CD4-positive, alpha-beta T cell treated with Interleukin-6 for 4 hours (primary cell): ENCODE results near the gene HNF4A.

ENCODE experiments used
- DNase-seq: peaks from one replicate; pipeline ENCODE4 v3.0.0-alpha.2; 2020; ENCODE audit warnings: mixed read lengths

The HNF4A gene

DNA sequence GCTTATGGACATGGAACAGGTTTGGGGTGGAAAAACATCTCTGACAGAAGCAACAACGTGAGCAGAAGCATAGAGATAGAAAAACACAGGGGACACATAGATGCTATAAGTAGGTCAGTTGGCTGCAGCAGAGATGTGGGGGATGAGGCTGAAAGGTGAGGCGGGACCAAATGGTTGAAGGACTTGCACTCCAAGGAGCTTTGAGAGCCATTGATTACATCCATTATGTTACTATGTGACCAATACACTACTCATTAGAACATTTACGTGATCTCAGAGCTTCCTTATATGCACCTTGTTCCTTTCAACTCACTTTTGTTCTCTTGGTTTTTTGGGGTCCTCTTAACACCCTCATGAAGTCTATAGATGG, 72.3 kb downstream of the HNF4A start:
- DNase-seq: no peak

DNA sequence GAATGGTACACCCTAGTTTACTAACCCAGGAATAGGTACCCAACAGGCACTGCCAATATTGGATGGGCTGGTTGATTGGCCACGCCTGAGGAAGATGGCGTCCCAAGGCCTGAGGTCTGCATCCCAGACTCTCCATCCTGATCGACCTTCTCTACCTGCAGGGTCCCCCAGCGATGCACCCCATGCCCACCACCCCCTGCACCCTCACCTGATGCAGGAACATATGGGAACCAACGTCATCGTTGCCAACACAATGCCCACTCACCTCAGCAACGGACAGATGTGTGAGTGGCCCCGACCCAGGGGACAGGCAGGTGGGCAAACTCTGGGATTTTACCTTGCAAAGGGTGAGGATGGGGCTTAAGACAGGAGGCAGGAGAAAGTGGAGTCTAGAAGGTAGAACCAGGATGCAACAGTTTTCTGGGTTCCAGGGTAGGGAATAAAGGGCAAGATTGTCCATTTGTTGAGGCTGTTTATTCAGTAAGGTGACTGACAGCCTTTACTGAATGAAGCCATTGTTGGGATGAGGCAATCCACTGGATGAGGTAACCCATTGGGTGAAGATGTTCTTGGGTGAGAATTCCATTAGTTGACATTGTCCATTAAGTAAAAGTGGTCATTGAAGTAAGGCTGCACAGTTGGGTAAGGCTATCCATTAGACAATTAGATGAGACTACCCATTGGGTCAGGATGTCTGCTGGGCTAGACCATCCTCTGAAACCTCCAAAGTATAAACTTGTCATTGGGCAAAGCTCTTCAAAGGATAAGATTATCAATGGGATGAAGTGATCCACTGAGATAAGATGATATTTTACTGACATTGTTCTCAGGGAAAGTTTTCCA, 72.9 kb downstream of the HNF4A start:
- no peak for DNase-seq

DNA sequence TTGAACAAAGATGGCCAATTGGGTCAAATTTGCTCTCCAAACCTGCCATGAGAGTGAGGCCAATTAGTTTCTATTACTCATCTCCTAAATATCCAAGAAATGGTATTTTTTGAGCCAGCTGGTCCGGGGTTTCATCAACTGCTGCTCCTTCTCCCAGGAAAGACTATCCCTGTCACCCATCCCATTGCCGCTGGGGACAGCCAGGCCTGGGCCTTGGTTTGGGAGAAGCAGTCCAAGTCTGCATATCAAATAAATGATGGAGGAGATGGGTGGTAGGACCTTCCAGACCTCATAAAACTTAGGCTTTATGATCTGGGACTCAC, 73.5 kb downstream of the HNF4A start:
- no peak for DNase-seq

DNA sequence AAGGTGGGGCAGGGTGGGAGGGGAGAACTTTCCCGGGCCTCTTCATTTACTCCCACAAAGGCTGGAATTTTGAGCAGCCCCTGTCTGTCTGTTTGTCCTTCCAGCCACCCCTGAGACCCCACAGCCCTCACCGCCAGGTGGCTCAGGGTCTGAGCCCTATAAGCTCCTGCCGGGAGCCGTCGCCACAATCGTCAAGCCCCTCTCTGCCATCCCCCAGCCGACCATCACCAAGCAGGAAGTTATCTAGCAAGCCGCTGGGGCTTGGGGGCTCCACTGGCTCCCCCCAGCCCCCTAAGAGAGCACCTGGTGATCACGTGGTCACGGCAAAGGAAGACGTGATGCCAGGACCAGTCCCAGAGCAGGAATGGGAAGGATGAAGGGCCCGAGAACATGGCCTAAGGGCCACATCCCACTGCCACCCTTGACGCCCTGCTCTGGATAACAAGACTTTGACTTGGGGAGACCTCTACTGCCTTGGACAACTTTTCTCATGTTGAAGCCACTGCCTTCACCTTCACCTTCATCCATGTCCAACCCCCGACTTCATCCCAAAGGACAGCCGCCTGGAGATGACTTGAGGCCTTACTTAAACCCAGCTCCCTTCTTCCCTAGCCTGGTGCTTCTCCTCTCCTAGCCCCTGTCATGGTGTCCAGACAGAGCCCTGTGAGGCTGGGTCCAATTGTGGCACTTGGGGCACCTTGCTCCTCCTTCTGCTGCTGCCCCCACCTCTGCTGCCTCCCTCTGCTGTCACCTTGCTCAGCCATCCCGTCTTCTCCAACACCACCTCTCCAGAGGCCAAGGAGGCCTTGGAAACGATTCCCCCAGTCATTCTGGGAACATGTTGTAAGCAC, 74.1 kb downstream of the HNF4A start:
- no peak for DNase-seq

GRCh38 chr20:44430270-44431065, 75.0 kb downstream of the HNF4A start:
- DNase-seq: no peak

DNA sequence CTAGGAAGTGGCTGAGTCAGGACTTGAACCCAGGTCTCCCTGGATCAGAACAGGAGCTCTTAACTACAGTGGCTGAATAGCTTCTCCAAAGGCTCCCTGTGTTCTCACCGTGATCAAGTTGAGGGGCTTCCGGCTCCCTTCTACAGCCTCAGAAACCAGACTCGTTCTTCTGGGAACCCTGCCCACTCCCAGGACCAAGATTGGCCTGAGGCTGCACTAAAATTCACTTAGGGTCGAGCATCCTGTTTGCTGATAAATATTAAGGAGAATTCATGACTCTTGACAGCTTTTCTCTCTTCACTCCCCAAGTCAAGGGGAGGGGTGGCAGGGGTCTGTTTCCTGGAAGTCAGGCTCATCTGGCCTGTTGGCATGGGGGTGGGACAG, 75.6 kb downstream of the HNF4A start:
- no peak for DNase-seq

- DNase-seq: no peak
Measured at GRCh38 chr20:44431502-44432234, 76.2 kb downstream of the HNF4A start.

DNA sequence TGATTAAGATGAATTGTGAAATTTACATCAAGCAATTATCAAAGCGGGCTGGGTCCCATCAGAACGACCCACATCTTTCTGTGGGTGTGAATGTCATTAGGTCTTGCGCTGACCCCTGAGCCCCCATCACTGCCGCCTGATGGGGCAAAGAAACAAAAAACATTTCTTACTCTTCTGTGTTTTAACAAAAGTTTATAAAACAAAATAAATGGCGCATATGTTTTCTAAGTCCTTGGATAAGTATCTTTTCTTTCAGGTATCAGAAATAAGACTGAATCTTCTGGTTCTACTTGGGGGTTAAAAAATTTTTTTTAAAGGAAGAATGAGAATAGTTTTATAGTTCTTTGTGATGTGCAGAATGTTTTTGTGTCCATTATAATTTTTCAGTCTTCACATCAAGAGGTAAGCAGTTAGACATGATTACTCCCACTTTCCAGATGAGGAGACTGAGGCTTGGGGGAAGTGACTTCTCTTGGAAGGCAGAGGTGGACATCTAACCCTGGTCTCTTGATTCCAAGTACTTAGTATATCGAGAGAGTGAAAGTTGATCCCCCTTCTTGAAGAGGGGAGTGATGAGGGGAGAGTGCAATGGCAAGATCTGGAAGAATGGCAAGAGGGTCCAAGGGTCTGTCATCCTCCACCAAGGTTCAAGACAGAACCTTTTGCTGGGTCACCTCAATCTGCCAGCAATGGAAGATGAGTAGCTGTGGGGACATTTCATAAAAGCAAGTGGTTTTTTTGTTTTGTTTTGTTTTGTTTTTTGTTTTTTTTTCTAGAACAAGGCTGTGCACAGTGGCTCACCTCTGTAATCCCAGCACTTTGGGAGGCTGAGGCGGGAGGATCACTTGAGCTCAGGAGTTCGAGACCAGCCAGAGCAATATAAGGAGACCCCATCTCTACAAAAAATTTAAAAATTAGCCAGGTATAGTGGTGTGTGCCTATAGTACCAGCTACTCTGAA, 77.4 kb downstream of the HNF4A start:
- no peak for DNase-seq

DNA sequence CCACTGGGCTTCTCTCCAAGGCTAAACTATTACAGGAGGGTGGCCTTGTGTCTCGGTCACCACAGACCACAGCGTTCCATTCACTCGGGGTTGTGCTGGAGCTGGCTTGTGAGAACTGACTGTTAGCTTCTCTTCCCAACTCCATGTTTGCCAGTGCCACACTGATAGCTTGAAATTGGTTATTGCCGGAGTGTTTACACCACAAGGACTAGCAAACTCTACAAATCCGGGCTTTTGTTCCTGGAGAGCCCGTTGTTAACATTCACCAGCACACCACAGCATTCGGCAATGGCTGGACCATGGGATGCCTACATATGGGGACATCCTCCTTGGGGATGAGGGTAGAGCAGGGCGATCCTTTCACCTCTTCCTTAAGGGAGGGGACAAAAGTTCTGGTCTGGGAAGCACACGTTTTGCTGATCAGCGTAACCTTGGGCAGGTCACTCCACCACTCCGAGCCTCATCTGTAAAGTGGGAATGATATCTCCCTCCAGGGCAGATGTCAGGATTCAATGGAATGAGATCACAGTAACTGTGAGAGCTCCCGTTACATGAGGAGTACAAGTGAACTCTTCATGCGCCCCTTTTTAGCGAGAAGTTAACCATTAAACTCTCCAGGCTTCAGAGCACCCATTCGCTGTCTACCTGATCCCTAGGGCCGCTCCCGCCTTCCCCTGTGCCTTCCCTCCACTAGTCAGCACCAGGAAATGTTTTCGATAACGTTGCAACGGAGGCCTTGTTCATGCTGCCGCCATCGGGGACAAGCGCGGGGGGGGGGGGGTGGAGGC, 78.4 kb downstream of the HNF4A start:
- DNase-seq: no peak

- DNase-seq: no peak
Measured at GRCh38 chr20:44435630-44436335, 80.3 kb downstream of the HNF4A start.

DNA sequence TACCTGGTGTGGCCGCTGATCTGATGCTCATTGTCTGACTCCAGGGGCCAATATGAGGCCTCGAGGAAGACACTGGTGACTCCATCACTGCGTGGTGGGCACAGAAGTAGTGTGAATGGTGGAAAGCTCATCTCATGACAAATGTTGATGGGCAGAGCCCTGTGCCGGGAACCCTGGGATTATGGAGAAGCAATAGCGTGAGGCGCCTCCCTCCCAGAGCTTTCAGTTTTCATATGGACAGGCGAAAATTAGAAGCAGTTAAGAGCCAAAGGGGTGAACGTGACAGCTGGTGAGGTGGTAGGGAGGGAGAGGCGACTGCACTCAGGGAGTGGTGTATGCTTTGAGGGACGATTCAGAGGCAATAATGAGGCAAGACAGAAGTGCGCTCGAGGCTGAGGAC, 80.9 kb downstream of the HNF4A start:
- DNase-seq: no peak

GRCh38 chr20:44437497-44437896, 82.0 kb downstream of the HNF4A start:
- no peak for DNase-seq

GRCh38 chr20:44438782-44439181, 83.3 kb downstream of the HNF4A start:
- no peak for DNase-seq

- no peak for DNase-seq
Measured at GRCh38 chr20:44439318-44439717, 83.8 kb downstream of the HNF4A start.

- DNase-seq: no peak
Measured at GRCh38 chr20:44442298-44443070, 87.0 kb downstream of the HNF4A start.

DNA sequence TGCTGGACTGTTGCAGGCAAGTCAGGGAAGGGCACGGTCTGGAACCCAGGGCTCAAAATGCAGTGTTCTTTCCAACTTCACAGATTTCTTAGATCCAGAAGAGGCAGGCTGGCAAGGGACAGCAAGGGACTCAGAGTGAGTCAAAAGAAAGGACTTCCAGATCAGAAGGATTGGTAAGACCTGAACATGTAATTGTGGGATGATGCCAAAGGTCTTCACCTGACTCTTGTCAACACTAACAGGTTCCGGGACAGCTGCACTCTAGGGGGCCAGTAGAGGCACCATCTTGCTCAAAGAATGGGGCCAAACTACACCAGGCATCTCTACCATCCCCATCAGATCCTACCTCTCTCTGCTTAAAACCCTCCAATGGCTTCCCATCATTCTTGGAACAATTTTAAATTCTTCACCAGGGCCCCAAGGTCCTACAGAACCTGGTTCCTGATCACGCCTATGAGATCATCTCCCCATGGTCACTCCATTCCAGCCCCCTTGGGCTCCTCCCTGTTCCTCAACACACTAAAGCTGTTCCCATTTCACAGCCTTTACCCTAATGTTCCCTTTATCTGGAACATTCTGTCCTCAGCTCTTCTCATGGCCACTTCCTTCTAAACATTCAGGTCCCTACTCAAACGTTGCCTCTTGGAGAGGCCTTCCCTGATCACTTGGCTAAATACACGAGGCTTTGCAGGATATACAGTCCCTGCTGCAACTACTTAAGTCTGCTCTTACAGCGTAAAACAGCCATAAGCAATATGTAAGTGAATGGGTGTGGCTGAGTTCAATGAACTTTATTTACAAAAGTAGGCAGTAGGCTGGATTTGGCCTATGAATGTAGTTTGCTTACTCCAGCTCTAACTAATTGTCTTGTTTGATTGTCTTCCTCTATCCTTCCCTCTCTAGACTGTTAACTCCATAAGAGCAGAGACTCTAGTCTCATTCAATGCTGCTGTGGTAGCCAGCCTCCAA, 90.5 kb downstream of the HNF4A start:
- no peak for DNase-seq

GRCh38 chr20:44447827-44448419, 92.4 kb downstream of the HNF4A start:
- DNase-seq: no peak
